Erythroblast (primary cell): ENCODE results near the gene C1orf116.

Experiments
- GATA1 ChIP-seq: IDR thresholded peaks from 2 replicates; pipeline ENCODE4 v1.6.1; 2011; ENCODE audit warnings: low read depth, mild to moderate bottlenecking, control low read depth, low read length, moderate library complexity
- POLR2A ChIP-seq: IDR thresholded peaks from 2 replicates; pipeline ENCODE4 v1.6.1; 2011; ENCODE audit warnings: mild to moderate bottlenecking, low read length

DNA sequence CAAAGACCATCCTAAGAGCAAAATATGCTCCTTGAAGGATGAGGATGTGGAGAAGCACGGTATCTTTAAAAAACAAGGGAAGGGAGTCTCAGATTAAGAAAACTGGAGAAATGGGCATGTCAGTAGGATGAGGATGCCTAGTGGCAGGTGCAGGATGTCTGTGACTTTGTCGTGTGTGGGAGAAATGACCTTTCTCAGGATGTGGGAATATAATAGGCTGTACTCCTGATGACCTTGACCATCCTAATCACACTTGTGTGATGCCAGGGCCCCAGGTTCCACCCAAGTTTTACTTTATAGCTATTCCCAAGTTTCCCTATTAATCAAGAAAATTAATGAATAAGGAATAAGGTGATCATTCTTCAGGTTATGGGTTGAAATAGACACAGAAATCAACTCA is 12.9 kb downstream of the C1orf116 start:
- no peak for TF ChIP-seq POLR2A
- TF ChIP-seq GATA1 = no peak
